GM19193 (cell line): ENCODE results near the gene USP17L12.
"Not testable (repeated sequence)": the region's sequence is repeated elsewhere in the genome, so short reads cannot be mapped to it uniquely, and the experiment has no call there.

Experiments
- POLR2A ChIP-seq: IDR thresholded peaks from 4 replicates; pipeline ENCODE4 v1.6.1; 2011; ENCODE audit not compliant: insufficient read depth, insufficient read length; ENCODE audit errors: extremely low read depth

The USP17L12 gene, protein sequence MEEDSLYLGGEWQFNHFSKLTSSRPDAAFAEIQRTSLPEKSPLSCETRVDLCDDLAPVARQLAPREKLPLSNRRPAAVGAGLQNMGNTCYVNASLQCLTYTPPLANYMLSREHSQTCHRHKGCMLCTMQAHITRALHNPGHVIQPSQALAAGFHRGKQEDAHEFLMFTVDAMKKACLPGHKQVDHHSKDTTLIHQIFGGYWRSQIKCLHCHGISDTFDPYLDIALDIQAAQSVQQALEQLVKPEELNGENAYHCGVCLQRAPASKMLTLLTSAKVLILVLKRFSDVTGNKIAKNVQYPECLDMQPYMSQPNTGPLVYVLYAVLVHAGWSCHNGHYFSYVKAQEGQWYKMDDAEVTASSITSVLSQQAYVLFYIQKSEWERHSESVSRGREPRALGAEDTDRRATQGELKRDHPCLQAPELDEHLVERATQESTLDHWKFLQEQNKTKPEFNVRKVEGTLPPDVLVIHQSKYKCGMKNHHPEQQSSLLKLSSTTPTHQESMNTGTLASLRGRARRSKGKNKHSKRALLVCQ

DNA sequence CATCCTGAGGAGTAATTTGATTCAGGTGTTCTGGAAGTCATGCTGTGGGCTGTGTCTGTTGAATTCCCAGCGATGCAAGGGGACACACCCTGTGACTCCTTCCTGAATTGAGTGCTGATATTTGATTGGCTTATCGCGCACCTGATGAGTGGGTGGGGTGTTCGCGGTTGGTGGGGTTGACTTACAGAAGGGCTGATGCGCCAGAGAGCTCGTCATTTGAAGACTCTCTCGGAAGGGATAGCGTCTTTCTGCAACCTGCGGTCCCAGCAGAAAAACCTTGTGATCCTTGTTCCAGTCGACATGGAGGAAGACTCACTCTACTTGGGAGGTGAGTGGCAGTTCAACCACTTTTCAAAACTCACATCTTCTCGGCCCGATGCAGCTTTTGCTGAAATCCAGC is at the start of gene USP17L12:
USP17L12 (plus strand) TSS at position 301 of the 400 bp plus-strand sequence; CDS start at position 301, 0 bp downstream.
- not testable (repeated sequence) for TF ChIP-seq POLR2A

GRCh38 chr4:9210357-9210756 is 9.6 kb upstream of the USP17L12 start, which contains the start of gene USP17L10:
Gene USP17L10 (plus strand): TSS chr4:9210657. CDS start chr4:9210657, 0 bp downstream.
- TF ChIP-seq POLR2A, result not testable (repeated sequence)

GRCh38 chr4:9215105-9215504 is 4.8 kb upstream of the USP17L12 start, which contains the start of gene USP17L11:
Gene USP17L11 (plus strand): TSS chr4:9215405. CDS start chr4:9215405, 0 bp downstream.
- not testable (repeated sequence) for TF ChIP-seq POLR2A

DNA sequence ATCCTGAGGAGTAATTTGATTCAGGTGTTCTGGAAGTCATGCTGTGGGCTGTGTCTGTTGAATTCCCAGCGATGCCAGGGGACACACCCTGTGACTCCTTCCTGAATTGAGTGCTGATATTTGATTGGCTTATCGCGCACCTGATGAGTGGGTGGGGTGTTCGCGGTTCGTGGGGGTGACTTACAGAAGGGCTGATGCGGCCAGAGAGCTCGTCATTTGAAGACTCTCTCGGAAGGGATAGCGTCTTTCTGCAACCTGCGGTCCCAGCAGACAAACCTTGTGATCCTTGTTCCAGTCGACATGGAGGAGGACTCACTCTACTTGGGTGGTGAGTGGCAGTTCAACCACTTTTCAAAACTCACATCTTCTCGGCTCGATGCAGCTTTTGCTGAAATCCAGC is 4.6 kb downstream of the USP17L12 start, which contains the start of gene USP17L13:
USP17L13 (plus strand) TSS at position 301 of the 400 bp plus-strand sequence; CDS start at position 301, 0 bp downstream.
- TF ChIP-seq POLR2A, result not testable (repeated sequence)

GRCh38 chr4:9234085-9234484 is 14.1 kb downstream of the USP17L12 start, which contains the start of gene USP17L15:
Gene USP17L15 (plus strand): TSS chr4:9234385. CDS start chr4:9234385, 0 bp downstream.
- TF ChIP-seq POLR2A, result not testable (repeated sequence)

- TF ChIP-seq POLR2A, result not testable (repeated sequence)
Measured at GRCh38 chr4:9243579-9243978, 23.6 kb downstream of the USP17L12 start, which contains the start of gene USP17L17. Gene USP17L17 (plus strand): TSS chr4:9243879. CDS start chr4:9243879, 0 bp downstream.

DNA sequence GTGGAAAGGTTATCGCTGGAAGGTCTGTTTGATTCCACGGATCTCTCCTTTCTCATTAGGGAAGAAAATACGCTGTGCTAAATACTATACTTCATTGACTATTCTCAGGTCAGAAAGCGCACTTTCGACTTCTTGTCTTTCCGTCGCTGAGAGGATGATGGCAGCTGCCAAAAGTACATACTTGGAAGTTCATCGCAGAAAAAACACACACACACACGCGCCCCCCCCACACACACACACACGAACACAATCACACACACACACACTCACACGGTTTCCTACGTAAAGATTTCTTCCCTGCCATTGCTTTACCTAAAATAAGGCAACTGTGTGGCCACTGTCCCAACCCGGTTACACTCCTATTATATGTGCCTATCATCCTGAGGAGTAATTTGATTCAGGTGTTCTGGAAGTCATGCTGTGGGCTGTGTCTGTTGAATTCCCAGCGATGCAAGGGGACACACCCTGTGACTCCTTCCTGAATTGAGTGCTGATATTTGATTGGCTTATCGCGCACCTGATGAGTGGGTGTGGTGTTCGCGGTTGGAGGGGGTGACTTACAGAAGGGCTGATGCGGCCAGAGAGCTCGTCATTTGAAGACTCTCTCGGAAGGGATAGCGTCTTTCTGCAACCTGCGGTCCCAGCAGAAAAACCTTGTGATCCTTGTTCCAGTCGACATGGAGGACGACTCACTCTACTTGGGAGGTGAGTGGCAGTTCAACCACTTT is 28.2 kb downstream of the USP17L12 start, which contains the start of gene USP17L18:
USP17L18 (plus strand) TSS at position 678 of the 728 bp plus-strand sequence; CDS start at position 678, 0 bp downstream.
- not testable (repeated sequence) for TF ChIP-seq POLR2A

DNA sequence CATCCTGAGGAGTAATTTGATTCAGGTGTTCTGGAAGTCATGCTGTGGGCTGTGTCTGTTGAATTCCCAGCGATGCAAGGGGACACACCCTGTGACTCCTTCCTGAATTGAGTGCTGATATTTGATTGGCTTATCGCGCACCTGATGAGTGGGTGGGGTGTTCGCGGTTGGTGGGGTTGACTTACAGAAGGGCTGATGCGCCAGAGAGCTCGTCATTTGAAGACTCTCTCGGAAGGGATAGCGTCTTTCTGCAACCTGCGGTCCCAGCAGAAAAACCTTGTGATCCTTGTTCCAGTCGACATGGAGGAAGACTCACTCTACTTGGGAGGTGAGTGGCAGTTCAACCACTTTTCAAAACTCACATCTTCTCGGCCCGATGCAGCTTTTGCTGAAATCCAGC is 33.1 kb downstream of the USP17L12 start, which contains the start of gene USP17L19:
USP17L19 (plus strand) TSS at position 301 of the 400 bp plus-strand sequence; CDS start at position 301, 0 bp downstream.
- not testable (repeated sequence) for TF ChIP-seq POLR2A

GRCh38 chr4:9257824-9258223 is 37.9 kb downstream of the USP17L12 start, which contains the start of gene USP17L20:
Gene USP17L20 (plus strand): TSS chr4:9258124. CDS start chr4:9258124, 0 bp downstream.
- not testable (repeated sequence) for TF ChIP-seq POLR2A

GRCh38 chr4:9262572-9262971 is 42.6 kb downstream of the USP17L12 start, which contains the start of gene USP17L21:
Gene USP17L21 (plus strand): TSS chr4:9262872. CDS start chr4:9262872, 0 bp downstream.
- not testable (repeated sequence) for TF ChIP-seq POLR2A

DNA sequence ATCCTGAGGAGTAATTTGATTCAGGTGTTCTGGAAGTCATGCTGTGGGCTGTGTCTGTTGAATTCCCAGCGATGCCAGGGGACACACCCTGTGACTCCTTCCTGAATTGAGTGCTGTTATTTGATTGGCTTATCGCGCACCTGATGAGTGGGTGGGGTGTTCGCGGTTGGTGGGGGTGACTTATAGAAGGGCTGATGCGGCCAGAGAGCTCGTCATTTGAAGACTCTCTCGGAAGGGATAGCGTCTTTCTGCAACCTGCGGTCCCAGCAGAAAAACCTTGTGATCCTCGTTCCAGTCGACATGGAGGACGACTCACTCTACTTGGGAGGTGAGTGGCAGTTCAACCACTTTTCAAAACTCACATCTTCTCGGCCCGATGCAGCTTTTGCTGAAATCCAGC is 47.4 kb downstream of the USP17L12 start, which contains the start of gene USP17L22:
USP17L22 (plus strand) TSS at position 301 of the 400 bp plus-strand sequence; CDS start at position 301, 0 bp downstream.
- TF ChIP-seq POLR2A, result not testable (repeated sequence)
